Chondrocyte (in vitro differentiated cells): ENCODE measurements around the gene SNCB. TPM values are rescaled to one million over a fixed set of nuclear protein-coding genes. Genes with fewer than 3 reads are reported as not detected.
"Not testable (repeated sequence)": the region's sequence is repeated elsewhere in the genome, so short reads cannot be mapped to it uniquely, and the experiment has no call there.

ENCODE experiments used
- DNase-seq: peaks from one replicate; pipeline ENCODE4 v3.0.0; 2021; ENCODE audit warnings: mixed read lengths, low spot score
- H3K27ac Mint-ChIP-seq: one replicate; pipeline ENCODE4 v1.8.0; 2021; ENCODE audit warnings: mild to moderate bottlenecking, moderate library complexity, mixed read lengths; ENCODE audit not compliant: unreplicated experiment
- H3K27me3 Mint-ChIP-seq: 2 replicates; pipeline ENCODE4 v1.8.0; 2021; ENCODE audit warnings: low read depth, mixed read lengths
- H3K36me3 Mint-ChIP-seq: 2 replicates; pipeline ENCODE4 v1.8.0; 2021; ENCODE audit warnings: low read depth, mixed read lengths
- H3K4me1 Mint-ChIP-seq: 2 replicates; pipeline ENCODE4 v1.8.0; 2021; ENCODE audit warnings: low read depth, mild to moderate bottlenecking, mixed read lengths
- H3K4me3 Mint-ChIP-seq: one replicate; pipeline ENCODE4 v1.8.0; 2021; ENCODE audit warnings: mild to moderate bottlenecking, moderate library complexity, mixed read lengths; ENCODE audit not compliant: unreplicated experiment
- H3K9me3 Mint-ChIP-seq: 2 replicates; pipeline ENCODE4 v1.8.0; 2021; ENCODE audit warnings: low read depth, mixed read lengths
- total RNA-seq: library from RNA; stranded (reverse); gene quantifications from 3 replicates; pipeline ENCODE4 v1.2.1, GENCODE V29; 2021
- TF ChIP-seq, protein P1 (sequence below): fragments of 200-600 bp; sonication (generic); IDR thresholded peaks from 2 replicates; pipeline ENCODE4 v1.5.0; 2021; ENCODE audit warnings: antibody characterized with exemption, mild to moderate bottlenecking, moderate library complexity

SNCB gene
- total RNA-seq, 1 donor from 2014 or later: 0.45 TPM

GRCh38 chr5:176606032-176606431, 24.3 kb downstream of the SNCB start:
- H3K36me3 Mint-ChIP-seq: no peaks in the 10 kb centered on the region
- no peak overlapping the region for H3K27ac Mint-ChIP-seq
- peaks cover 1% of the 10 kb centered on the region for H3K27me3 Mint-ChIP-seq
- TF ChIP-seq, protein P1, sequence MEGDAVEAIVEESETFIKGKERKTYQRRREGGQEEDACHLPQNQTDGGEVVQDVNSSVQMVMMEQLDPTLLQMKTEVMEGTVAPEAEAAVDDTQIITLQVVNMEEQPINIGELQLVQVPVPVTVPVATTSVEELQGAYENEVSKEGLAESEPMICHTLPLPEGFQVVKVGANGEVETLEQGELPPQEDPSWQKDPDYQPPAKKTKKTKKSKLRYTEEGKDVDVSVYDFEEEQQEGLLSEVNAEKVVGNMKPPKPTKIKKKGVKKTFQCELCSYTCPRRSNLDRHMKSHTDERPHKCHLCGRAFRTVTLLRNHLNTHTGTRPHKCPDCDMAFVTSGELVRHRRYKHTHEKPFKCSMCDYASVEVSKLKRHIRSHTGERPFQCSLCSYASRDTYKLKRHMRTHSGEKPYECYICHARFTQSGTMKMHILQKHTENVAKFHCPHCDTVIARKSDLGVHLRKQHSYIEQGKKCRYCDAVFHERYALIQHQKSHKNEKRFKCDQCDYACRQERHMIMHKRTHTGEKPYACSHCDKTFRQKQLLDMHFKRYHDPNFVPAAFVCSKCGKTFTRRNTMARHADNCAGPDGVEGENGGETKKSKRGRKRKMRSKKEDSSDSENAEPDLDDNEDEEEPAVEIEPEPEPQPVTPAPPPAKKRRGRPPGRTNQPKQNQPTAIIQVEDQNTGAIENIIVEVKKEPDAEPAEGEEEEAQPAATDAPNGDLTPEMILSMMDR: no peak
- peaks cover 7% of the 10 kb centered on the region for H3K4me1 Mint-ChIP-seq
- DNase-seq: no peak
- no peaks in the 10 kb centered on the region for H3K9me3 Mint-ChIP-seq
- no peak overlapping the region for H3K4me3 Mint-ChIP-seq

GRCh38 chr5:176603091-176603490, 27.2 kb downstream of the SNCB start:
- Mint-ChIP-seq H3K4me1 (no peaks in the 10 kb centered on the region), H3K9me3 (no peaks in the 10 kb centered on the region), H3K36me3 (no peaks in the 10 kb centered on the region), H3K27ac (no peak overlapping the region), H3K4me3 (no peak overlapping the region), H3K27me3 (peaks cover 1% of the 10 kb centered on the region)
- no peak for DNase-seq
- TF ChIP-seq, protein P1: no peak

DNA sequence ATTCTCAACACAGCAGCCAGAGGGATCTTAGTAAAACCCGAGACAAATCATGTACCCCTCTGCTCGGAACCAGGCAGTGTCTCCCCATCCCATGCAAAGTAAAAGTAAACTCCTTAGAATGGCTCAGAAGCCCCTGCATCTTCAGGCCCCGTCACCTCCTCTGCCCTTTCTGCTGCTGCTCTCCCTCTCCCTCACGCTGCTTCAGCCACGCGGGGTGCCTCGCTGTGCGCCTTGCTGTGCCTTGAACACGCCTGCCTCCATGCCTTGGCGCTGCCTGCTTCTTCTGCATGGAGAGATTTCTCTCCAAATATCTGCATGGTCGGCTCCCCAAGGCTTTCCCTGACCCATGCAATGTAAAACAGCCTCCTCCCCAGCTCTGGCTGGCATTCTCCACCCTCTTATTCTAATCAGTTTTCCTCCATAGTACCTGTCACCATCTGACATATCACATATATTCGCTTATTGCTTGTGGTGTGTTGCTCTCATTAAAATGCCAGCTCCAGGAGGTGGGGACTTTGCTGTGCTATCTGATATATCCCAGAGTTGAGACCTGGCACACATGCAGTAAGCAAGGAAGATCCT, 28.3 kb downstream of the SNCB start:
- H3K27me3 Mint-ChIP-seq: peaks cover 1% of the 10 kb centered on the region
- no peak overlapping the region for H3K4me3 Mint-ChIP-seq
- no peak overlapping the region for H3K27ac Mint-ChIP-seq
- no peaks in the 10 kb centered on the region for H3K9me3 Mint-ChIP-seq
- H3K4me1 Mint-ChIP-seq: no peaks in the 10 kb centered on the region
- TF ChIP-seq, protein P1: no peak
- no peak for DNase-seq
- no peaks in the 10 kb centered on the region for H3K36me3 Mint-ChIP-seq

GRCh38 chr5:176599749-176600430, 30.4 kb downstream of the SNCB start:
- H3K4me1 Mint-ChIP-seq, H3K4me3 Mint-ChIP-seq, DNase-seq, H3K36me3 Mint-ChIP-seq, H3K27ac Mint-ChIP-seq, H3K9me3 Mint-ChIP-seq, H3K27me3 Mint-ChIP-seq: not testable (repeated sequence)

DNA sequence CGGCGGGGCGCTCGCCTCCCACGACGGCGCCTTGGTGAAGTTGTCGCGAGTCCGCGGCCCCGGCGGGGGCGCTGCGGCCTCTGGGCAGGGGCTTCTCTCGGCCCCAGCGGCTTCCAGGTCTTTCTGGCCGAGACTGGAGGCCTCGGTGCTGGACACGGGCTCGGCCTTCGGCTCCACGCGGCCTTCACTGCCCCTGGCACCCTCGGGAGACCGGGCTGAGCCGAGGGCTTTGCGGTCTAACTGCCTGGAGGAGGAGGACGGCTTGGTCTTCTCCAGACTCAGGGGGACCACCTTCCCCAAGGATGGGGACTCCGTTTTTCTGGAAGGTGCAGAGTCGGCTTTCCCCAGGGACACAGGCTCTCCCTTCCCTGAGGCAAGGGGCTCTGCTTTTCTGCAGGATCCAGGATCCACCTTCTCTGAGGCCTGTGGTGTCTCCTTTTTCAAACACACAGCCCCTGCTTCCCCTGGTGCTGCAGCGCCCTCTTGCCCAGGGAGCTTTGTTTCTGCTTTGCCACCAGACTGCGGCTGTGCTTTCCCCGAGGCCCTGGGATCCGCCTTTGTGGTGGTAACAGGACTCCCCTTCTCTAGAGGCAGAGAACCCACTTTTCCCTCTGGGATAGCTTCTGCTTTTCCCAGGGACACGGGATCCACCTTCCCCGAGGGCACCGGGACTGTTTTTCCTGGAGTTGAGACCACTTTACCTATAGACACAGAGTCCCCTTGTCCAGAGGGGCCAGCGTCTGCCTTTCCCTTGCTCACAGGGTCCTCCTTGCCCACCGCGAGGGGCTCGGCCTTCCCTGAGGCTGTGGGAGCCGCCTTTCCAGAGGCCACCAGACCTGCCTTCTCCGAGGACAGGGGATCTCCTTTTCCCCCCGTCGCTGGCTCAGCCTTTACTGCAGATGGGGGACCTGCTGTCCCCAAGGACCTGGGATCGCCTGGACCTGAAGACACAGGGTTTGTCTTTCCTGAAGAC, 32.6 kb downstream of the SNCB start:
- no peaks in the 10 kb centered on the region for H3K4me1 Mint-ChIP-seq
- TF ChIP-seq, protein P1: no peak
- DNase-seq: no peak
- H3K36me3 Mint-ChIP-seq: no peaks in the 10 kb centered on the region
- H3K27ac Mint-ChIP-seq: no peak overlapping the region
- H3K27me3 Mint-ChIP-seq: no peaks in the 10 kb centered on the region
- no peak overlapping the region for H3K4me3 Mint-ChIP-seq
- no peaks in the 10 kb centered on the region for H3K9me3 Mint-ChIP-seq
